ENCODE results near the gene CXCR2.

CXCR2 gene

DNA sequence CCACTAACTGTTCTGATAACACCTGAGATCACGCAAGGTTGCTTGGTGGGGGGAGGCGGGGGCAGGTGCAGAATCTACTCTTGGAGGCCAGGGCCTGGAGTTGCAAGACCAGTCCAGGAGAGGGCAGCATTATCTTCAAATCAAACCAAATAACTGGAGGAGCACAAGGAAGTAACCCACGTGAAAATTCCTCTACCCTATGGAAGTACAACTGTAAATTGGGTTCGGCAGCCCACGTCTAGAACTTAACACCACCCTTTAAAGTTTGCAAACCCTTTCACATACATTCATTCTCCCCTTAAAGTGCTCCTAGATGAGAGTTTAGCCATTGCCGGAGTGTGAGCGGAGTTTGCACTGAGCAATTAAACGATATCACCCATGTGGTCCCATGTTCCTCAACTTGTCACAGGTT lies 60.5 kb downstream of the CXCR2 start:
- DNase-seq (ENCODE audit: low read depth in 2 of 2) = peak; percentile 40 to 45
